Lower leg skin (tissue), 3 donors: ENCODE measurements around the gene SORL1.

Experiments
- CTCF ChIP-seq, 3 donors: fragments of 450-650 bp; IDR thresholded peaks; one replicate each; pipeline ENCODE4 v1.5.1; 2016; ENCODE audit warnings: antibody characterized with exemption in 3 of 3, mild to moderate bottlenecking in 3 of 3, moderate library complexity in 2 of 3
- POLR2A ChIP-seq, 2 donors: fragments of 450-650 bp; IDR thresholded peaks; one replicate each; pipeline ENCODE4 v1.6.1; 2016 to 2017; ENCODE audit warnings: antibody characterized with exemption in 2 of 2, mild to moderate bottlenecking in 1 of 2, moderate library complexity in 1 of 2

- TF ChIP-seq CTCF (IDR thresholded peaks at IDR 0.05), result no peak
- TF ChIP-seq POLR2A (IDR thresholded peaks at IDR 0.05), result no peak
Measured at GRCh38 chr11:121626507-121626875, 174.4 kb downstream of the SORL1 start.
